A673 (cell line): ENCODE measurements around the gene CHST15. TPM values are rescaled to one million over a fixed set of nuclear protein-coding genes. Genes with fewer than 3 reads are reported as not detected.

Experiments
- BruUV-seq: library from RNA; stranded (reverse); fragments of 400-500 nt; replicated peaks from 2 replicates; lab custom pipeline; 2021; lab: Mats Ljungman, UMichigan
- CTCF ChIA-PET: fragments of 300-600 bp; sonication (Branson Sonifier 250); formaldehyde crosslinking; loops from one replicate; lab custom pipeline; 2022; ENCODE audit warnings: antibody characterized with exemption; lab: Charles Lee
- POLR2A ChIA-PET: fragments of 300-600 bp; sonication (Branson Sonifier 250); formaldehyde crosslinking; loops from one replicate; lab custom pipeline; 2022; ENCODE audit warnings: antibody characterized with exemption; ENCODE audit not compliant: low non-redundant PET; lab: Charles Lee
- DNase-seq: peaks from one replicate; pipeline ENCODE4 v3.0.0-alpha.2; 2015; ENCODE audit warnings: low spot score
- H3K27ac ChIP-seq: fragments of 200-600 bp; sonication (generic); 2 replicates; pipeline ENCODE4 v1.5.1; 2016; ENCODE audit warnings: mixed run types, low read depth, mild to moderate bottlenecking, mixed read lengths, antibody characterized with exemption, low read length; ENCODE audit not compliant: poor library complexity, severe bottlenecking
- H3K27me3 ChIP-seq: fragments of 200-600 bp; sonication (generic); replicated peaks from 2 replicates; pipeline ENCODE4 v1.6.1; 2017; ENCODE audit warnings: mixed run types, low read depth, mild to moderate bottlenecking, mixed read lengths, antibody characterized with exemption, low read length; ENCODE audit not compliant: insufficient read depth, poor library complexity
- H3K36me3 ChIP-seq: fragments of 200-600 bp; sonication (generic); 2 replicates; pipeline ENCODE4 v1.6.1; 2016; ENCODE audit warnings: mixed run types, mild to moderate bottlenecking, mixed read lengths, antibody characterized with exemption, low read length; ENCODE audit not compliant: insufficient read depth, poor library complexity, severe bottlenecking
- H3K4me1 ChIP-seq: fragments of 200-600 bp; sonication (generic); 2 replicates; pipeline ENCODE4 v1.6.1; 2017; ENCODE audit warnings: mixed run types, mild to moderate bottlenecking, mixed read lengths, antibody characterized with exemption, low read length; ENCODE audit not compliant: insufficient read depth, poor library complexity, severe bottlenecking
- H3K4me3 ChIP-seq: fragments of 200-600 bp; sonication (generic); 2 replicates; pipeline ENCODE4 v1.5.1; 2016; ENCODE audit warnings: low read depth, mixed run types, mild to moderate bottlenecking, mixed read lengths, low read length; ENCODE audit not compliant: poor library complexity, severe bottlenecking
- H3K9me3 ChIP-seq: fragments of 200-600 bp; sonication (generic); 2 replicates; pipeline ENCODE4 v1.6.1; 2016; ENCODE audit warnings: mixed run types, low read depth, mild to moderate bottlenecking, mixed read lengths, antibody characterized with exemption, low read length; ENCODE audit not compliant: poor library complexity, severe bottlenecking
- EZH2 ChIP-seq: fragments of 200-600 bp; sonication (generic); IDR thresholded peaks from 2 replicates; pipeline ENCODE4 v1.6.1; 2017; ENCODE audit warnings: borderline replicate concordance, low read depth, mild to moderate bottlenecking, mixed read lengths, antibody characterized with exemption, low read length; ENCODE audit not compliant: poor library complexity, severe bottlenecking
- intact Hi-C: fragments of 100-400 bp; cut with micrococcal nuclease; formaldehyde crosslinking; loops from one replicate; pipeline ENCODE4 v1.10.0; 2022; ENCODE audit not compliant: unreplicated experiment
- total RNA-seq: library from RNA; stranded (reverse); gene quantifications from 2 replicates; pipeline ENCODE4 v1.2.3, GENCODE V29; 2021
- TF ChIP-seq, protein P1 (sequence below): fragments of 300-800, 200-600 bp; sonication (generic); conservative IDR thresholded peaks from 2 replicates; pipeline ENCODE4 v1.5.1; 2017; ENCODE audit warnings: low read depth, mild to moderate bottlenecking, antibody characterized with exemption, low read length, moderate library complexity, mixed read lengths

The CHST15 gene
- total RNA-seq, 1 experiment from 2014 or later, result 1.7 TPM

- POLR2A ChIA-PET, result no interaction called here
- DNase-seq, result no peak
- Histone ChIP-seq H3K36me3 (no peaks in the 10 kb centered on the region), H3K9me3 (no peaks in the 10 kb centered on the region), H3K27ac (no peak overlapping the region), H3K27me3 (peaks cover 2% of the 10 kb centered on the region), H3K4me1 (no peaks in the 10 kb centered on the region), H3K4me3 (no peak overlapping the region)
- no TSS peak for BruUV-seq
- TF ChIP-seq EZH2, result no peak
- TF ChIP-seq, protein P1, sequence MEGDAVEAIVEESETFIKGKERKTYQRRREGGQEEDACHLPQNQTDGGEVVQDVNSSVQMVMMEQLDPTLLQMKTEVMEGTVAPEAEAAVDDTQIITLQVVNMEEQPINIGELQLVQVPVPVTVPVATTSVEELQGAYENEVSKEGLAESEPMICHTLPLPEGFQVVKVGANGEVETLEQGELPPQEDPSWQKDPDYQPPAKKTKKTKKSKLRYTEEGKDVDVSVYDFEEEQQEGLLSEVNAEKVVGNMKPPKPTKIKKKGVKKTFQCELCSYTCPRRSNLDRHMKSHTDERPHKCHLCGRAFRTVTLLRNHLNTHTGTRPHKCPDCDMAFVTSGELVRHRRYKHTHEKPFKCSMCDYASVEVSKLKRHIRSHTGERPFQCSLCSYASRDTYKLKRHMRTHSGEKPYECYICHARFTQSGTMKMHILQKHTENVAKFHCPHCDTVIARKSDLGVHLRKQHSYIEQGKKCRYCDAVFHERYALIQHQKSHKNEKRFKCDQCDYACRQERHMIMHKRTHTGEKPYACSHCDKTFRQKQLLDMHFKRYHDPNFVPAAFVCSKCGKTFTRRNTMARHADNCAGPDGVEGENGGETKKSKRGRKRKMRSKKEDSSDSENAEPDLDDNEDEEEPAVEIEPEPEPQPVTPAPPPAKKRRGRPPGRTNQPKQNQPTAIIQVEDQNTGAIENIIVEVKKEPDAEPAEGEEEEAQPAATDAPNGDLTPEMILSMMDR, result no peak
- intact Hi-C loops, result no loop called here
- CTCF ChIA-PET, result no interaction called here
Observed at GRCh38 chr10:124109261-124109660, 15.9 kb upstream of the CHST15 start.

DNA sequence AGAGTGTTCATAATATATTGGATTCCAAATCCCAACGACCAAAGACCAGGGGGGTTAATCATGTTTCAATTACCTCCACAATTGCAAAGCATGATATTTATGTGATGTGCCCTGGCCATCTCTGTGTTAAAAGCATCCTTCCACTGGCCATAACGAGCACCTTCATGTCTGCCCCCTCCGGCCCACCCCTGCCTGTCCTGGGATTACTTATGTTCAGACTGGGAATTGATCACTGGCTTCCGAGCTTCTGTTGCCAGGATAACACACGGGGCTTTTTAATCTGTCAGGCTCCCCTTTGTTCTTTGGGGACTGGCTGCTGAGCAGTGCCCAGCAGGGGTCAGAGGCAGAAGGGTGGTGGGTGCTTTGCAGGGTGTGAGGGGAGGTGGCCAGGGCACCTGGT, 13.7 kb upstream of the CHST15 start:
- intact Hi-C loops, result no loop called here
- no TSS peak for BruUV-seq
- no peak for DNase-seq
- TF ChIP-seq, protein P1, result no peak
- TF ChIP-seq EZH2, result no peak
- no peaks in the 10 kb centered on the region for H3K36me3 ChIP-seq
- H3K9me3 ChIP-seq, result no peaks in the 10 kb centered on the region
- H3K27ac ChIP-seq, result no peak overlapping the region
- CTCF ChIA-PET, result no interaction called here
- no peaks in the 10 kb centered on the region for H3K27me3 ChIP-seq
- H3K4me1 ChIP-seq, result no peaks in the 10 kb centered on the region
- POLR2A ChIA-PET, result no interaction called here
- no peak overlapping the region for H3K4me3 ChIP-seq

GRCh38 chr10:124106241-124106879, 13.0 kb upstream of the CHST15 start:
- TF ChIP-seq, protein P1, result no peak
- TF ChIP-seq EZH2, result no peak
- no peak for DNase-seq

More at GRCh38 chr10:124106241-124106879, 13.0 kb upstream of the CHST15 start:
- intact Hi-C loops, result no loop called here
- Histone ChIP-seq H3K36me3 (no peaks in the 10 kb centered on the region), H3K4me3 (no peak overlapping the region), H3K9me3 (no peaks in the 10 kb centered on the region), H3K4me1 (no peaks in the 10 kb centered on the region), H3K27me3 (no peaks in the 10 kb centered on the region), H3K27ac (no peak overlapping the region)
- no TSS peak for BruUV-seq
- POLR2A ChIA-PET, result no interaction called here
- CTCF ChIA-PET, result no interaction called here
